ENCODE results near the gene VPS72. TPM values are rescaled to one million over a fixed set of nuclear protein-coding genes. Genes with fewer than 3 reads are reported as not detected.
"Not testable (repeated sequence)": the region's sequence is repeated elsewhere in the genome, so short reads cannot be mapped to it uniquely, and the experiment has no call there.

The VPS72 gene
- total RNA-seq, 1 donor from 2014 or later: 134 TPM

DNA sequence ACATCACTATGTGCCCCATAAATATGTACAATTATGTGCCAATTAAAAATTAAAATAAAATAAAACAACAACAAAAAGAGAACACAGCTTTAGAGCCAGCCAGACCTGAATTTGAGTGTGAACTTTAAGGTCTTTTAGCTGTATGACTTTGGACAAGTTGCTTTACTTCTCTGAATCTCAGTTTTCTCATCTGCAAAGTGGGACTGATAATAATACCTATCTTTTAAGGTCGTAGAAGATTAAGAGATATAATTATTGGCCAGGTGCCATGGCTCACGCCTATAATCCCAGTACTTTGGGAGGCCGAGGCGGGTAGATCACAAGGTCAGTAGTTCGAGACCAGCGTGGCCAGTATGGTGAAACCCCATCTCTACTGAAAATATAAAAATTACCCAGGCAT lies 3.3 kb upstream of the VPS72 start:
- no peak overlapping the region for H3K27ac Mint-ChIP-seq (ENCODE audit: unreplicated experiment)
- TF ChIP-seq, protein P1, sequence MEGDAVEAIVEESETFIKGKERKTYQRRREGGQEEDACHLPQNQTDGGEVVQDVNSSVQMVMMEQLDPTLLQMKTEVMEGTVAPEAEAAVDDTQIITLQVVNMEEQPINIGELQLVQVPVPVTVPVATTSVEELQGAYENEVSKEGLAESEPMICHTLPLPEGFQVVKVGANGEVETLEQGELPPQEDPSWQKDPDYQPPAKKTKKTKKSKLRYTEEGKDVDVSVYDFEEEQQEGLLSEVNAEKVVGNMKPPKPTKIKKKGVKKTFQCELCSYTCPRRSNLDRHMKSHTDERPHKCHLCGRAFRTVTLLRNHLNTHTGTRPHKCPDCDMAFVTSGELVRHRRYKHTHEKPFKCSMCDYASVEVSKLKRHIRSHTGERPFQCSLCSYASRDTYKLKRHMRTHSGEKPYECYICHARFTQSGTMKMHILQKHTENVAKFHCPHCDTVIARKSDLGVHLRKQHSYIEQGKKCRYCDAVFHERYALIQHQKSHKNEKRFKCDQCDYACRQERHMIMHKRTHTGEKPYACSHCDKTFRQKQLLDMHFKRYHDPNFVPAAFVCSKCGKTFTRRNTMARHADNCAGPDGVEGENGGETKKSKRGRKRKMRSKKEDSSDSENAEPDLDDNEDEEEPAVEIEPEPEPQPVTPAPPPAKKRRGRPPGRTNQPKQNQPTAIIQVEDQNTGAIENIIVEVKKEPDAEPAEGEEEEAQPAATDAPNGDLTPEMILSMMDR (conservative IDR thresholded peaks at IDR 0.05): no peak
- H3K4me3 Mint-ChIP-seq: no peak overlapping the region
- no peak for DNase-seq (ENCODE audit: low read depth, low spot score)
- no peaks in the 10 kb centered on the region for H3K9me3 Mint-ChIP-seq
- no peaks in the 10 kb centered on the region for H3K36me3 Mint-ChIP-seq (ENCODE audit: low read depth)
- peaks cover 25% of the 10 kb centered on the region for H3K27me3 Mint-ChIP-seq (ENCODE audit: low read depth)
- peaks cover 33% of the 10 kb centered on the region for H3K4me1 Mint-ChIP-seq

DNA sequence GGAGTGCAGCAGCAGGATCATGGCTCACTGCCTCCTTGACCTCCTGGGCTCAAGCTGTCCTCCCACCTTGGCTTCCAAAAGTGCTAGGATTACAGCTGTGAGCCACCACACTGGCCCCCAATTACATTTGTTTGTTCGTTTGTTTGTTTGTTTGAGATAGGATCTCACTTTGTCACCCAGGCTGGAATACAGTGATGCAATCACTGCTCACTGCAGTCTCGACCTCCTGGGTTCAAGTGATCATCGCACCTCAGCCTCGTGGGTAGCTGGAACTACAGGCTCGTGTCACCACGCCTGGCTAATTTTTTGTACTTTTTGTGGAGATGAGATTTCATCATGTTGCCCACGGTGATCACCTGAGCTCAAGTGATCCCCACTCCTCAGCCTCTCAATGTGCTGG lies 2.0 kb upstream of the VPS72 start:
- no peak for DNase-seq (ENCODE audit: low read depth, low spot score)
- peak overlapping the region; percentile 19 for H3K4me3 Mint-ChIP-seq
- no peak overlapping the region for H3K27ac Mint-ChIP-seq (ENCODE audit: unreplicated experiment)
- peaks cover 31% of the 10 kb centered on the region for H3K4me1 Mint-ChIP-seq
- peaks cover 25% of the 10 kb centered on the region for H3K27me3 Mint-ChIP-seq (ENCODE audit: low read depth)
- no peaks in the 10 kb centered on the region for H3K9me3 Mint-ChIP-seq
- TF ChIP-seq, protein P1 (conservative IDR thresholded peaks at IDR 0.05): no peak
- no peaks in the 10 kb centered on the region for H3K36me3 Mint-ChIP-seq (ENCODE audit: low read depth)

DNA sequence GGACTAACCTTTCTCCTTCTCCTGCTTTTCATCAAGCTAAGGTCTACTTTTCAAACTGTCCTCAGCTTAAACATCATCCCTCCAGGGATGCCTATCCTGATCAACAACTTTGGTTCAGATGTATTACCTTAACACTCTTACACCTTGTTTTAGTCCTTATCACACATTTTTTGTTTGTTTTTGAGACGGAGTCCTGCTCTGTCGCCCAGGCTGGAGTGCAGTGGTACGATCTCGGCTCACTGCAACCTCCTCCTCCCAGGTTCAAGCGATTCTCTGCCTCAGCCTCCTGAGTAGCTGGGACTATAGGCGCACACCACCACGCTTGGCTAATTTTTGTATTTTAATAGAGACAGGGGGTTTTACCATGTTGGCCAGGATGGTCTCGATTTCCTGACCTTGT lies 1.3 kb downstream of the VPS72 start:
- DNase-seq (ENCODE audit: low read depth, low spot score); H3K9me3 Mint-ChIP-seq; H3K27ac Mint-ChIP-seq (ENCODE audit: unreplicated experiment); H3K36me3 Mint-ChIP-seq (ENCODE audit: low read depth): not testable (repeated sequence)
- Mint-ChIP-seq H3K4me1 (peaks cover 26% of the 10 kb centered on the region), H3K4me3 (peak overlapping the region; percentile 100), H3K27me3 (ENCODE audit: low read depth) (peaks cover 16% of the 10 kb centered on the region)

DNA sequence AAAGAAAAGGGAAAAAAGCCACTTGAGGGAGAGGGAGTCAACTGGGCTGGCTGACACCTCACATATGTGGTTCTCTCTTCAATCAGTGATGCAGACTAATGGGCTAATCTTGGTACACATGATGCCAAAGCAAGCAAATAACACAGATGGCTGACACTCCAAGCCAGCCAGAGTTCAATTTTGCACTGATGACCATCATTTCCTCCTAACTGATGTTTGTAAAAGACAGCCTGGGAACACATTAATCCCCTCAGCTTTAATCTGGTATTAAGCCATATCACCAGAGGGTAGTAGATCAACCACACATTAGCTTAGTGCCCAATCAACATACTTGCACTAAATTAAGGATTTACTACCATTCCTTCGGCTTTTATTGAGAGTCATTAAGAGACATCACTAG lies 2.8 kb downstream of the VPS72 start:
- peak overlapping the region; percentile 61 for H3K4me3 Mint-ChIP-seq

DNA sequence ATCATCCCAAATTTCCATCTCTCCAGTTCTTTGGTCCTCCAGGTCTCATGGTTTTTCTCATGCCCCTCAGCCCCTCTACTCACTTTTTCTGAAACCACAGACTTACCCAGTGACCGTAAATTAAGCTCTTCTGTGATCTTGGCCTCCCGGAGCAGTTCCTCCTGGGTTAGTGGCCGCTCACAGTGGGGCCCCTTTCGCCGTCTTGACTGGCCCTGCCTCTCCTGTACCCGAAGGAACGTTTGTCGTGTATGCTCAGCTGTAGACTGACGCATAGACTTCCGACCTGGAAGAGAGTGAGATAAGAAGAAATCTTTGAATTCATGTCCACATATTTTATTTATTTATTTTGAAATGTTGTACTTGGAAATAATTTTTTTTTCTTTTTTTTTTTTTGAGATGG lies 5.8 kb downstream of the VPS72 start:
- H3K4me1 Mint-ChIP-seq: peaks cover 14% of the 10 kb centered on the region
- H3K27me3 Mint-ChIP-seq (ENCODE audit: low read depth): no peaks in the 10 kb centered on the region
- no peak overlapping the region for H3K4me3 Mint-ChIP-seq
- TF ChIP-seq, protein P1 (conservative IDR thresholded peaks at IDR 0.05): no peak
- no peaks in the 10 kb centered on the region for H3K9me3 Mint-ChIP-seq
- peaks cover 26% of the 10 kb centered on the region for H3K36me3 Mint-ChIP-seq (ENCODE audit: low read depth)
- H3K27ac Mint-ChIP-seq (ENCODE audit: unreplicated experiment): peak overlapping the region; percentile 38
- no peak for DNase-seq (ENCODE audit: low read depth, low spot score)

More for the DNA sequence above, 2.8 kb downstream of the VPS72 start:
- H3K27me3 Mint-ChIP-seq (ENCODE audit: low read depth): peaks cover 6% of the 10 kb centered on the region
- peaks cover 26% of the 10 kb centered on the region for H3K4me1 Mint-ChIP-seq
- no peaks in the 10 kb centered on the region for H3K9me3 Mint-ChIP-seq
- no peak overlapping the region for H3K27ac Mint-ChIP-seq (ENCODE audit: unreplicated experiment)
- H3K36me3 Mint-ChIP-seq (ENCODE audit: low read depth): peaks cover 16% of the 10 kb centered on the region
- DNase-seq (ENCODE audit: low read depth, low spot score): no peak
- TF ChIP-seq, protein P1 (conservative IDR thresholded peaks at IDR 0.05): no peak

DNA sequence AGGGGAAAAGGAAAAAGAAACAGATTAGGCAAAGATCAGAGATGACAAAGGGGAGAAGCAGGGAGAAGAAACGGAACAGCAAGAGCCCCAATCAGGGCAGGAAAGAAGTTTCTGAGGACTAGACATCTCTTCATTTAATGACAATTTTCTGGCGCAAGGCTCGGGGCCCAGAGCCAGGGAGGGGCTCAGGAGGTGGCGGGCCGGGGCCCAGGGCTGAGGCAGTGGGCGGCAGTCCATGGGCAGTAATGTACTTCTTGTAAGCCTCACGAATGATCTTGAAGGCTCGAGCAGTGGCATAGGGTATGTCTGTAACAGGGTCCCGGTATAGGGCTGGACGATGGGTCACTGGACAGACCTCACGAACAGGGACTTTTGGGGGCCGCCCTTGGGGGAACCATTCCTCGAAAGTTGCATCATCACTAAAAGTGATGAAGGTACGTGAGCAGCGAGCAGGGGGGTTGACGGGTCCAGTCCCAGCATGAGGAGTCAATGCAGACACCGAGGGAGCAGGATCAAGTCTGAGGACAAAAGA lies 13.4 kb downstream of the VPS72 start:
- DNase-seq (ENCODE audit: low read depth, low spot score): no peak
- Mint-ChIP-seq H3K4me1 (no peaks in the 10 kb centered on the region), H3K27ac (ENCODE audit: unreplicated experiment) (no peak overlapping the region), H3K9me3 (no peaks in the 10 kb centered on the region), H3K36me3 (ENCODE audit: low read depth) (peaks cover 21% of the 10 kb centered on the region), H3K4me3 (no peak overlapping the region), H3K27me3 (ENCODE audit: low read depth) (no peaks in the 10 kb centered on the region)
- TF ChIP-seq, protein P1 (conservative IDR thresholded peaks at IDR 0.05): no peak
